ENCODE results near the gene LUC7L3.
"Not testable (repeated sequence)": the region's sequence is repeated elsewhere in the genome, so short reads cannot be mapped to it uniquely, and the experiment has no call there.

The LUC7L3 gene

DNA sequence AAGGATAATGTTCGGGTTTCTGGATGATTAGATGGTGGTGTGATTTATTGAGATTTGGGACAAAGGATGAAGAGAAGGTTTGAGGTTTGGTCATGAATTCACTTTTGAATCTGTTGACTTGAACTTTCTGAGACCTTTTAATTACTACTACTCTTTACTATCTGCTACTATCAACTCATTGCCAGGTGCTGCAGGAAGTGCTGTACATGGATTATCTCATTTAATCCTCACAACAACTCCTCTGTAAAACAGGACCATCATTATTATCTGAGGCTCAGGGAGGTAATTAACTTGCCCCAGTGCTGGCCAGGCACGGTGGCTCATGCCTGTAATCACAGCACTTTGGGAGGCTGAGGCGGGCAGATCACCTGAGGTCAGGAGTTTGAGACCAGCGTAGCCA lies 8.8 kb upstream of the LUC7L3 start:
- no peak for DNase-seq

DNA sequence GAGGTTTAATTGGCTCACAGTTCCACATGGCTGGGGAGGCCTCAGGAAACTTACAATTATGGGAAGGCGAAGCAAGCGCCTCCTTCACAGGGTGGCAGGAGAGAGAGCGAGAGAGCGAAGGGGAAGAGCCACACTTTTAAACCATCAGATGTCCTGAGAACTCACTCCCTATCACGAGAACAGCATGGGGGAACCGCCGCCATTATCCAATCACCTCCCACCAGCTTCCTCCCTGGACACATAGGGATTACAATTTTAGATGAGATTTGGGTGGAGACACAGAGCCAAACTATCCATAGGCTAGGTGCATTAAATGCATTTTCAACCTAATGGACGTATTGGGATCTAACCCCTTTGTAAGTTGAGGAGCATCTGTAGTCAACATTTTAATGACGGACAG lies 6.8 kb upstream of the LUC7L3 start:
- no peak for DNase-seq

DNA sequence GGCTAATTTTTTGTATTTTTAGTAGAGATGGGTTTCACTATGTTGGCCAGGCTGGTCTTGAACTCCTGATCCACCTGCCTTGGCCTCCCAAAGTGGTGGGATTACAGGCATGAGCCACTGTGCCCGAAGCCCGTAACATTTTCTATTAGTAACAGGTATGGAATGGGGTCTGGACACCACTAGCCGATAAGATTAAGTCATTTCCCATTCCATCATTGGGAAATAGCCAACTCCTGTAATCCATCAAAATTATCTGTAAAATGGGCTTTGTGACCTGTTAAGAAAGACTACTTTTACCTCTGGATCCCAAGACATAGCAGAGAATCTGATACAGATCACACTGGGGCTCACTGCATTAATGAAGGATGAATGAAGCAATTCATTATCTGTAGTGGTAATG lies 3.9 kb upstream of the LUC7L3 start:
- no peak for DNase-seq

- no peak for DNase-seq
Observed at GRCh38 chr17:50719924-50720794, 756 bp downstream of the LUC7L3 start.

DNA sequence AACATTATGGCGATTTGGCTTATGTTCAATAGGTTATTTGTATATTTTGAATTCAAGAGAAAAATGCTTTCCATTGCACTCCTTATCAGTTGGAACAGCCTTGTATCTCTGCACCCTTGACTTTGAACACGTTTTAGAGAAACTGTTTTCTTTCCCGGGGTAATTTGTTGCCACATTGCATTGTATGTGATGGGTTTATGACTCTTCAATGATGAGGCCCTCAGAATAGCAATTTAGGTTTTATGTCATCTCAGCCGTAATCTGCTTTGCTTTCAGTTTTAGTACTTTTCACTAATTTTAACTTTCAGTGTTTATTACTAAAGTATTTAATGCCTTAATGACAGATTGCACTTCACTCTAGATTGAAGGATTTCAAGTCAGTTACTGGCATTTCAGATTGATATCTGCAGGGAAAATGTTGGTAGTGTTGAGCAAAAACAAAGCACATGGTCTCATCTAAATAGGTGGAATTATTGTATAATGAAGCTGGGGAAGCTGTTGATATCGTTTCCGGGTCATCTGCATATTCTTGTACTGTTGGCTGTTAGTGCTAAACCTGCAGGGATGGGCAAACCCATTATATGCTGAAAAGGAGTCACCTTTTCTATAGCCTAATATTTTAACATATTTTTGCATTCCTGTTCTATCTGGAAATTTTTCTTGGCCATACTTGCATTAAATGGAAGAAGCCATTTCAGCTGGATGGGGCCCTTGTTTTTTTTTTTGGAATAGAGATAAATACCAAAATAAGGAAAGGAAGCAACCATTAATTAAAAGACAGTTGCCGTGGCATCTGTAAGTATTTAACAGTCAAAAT lies 2.0 kb downstream of the LUC7L3 start:
- DNase-seq = no peak

- DNase-seq = no peak
Observed at GRCh38 chr17:50722746-50723145, 3.3 kb downstream of the LUC7L3 start.

- DNase-seq = not testable (repeated sequence)
Observed at GRCh38 chr17:50724622-50725021, 5.2 kb downstream of the LUC7L3 start.

DNA sequence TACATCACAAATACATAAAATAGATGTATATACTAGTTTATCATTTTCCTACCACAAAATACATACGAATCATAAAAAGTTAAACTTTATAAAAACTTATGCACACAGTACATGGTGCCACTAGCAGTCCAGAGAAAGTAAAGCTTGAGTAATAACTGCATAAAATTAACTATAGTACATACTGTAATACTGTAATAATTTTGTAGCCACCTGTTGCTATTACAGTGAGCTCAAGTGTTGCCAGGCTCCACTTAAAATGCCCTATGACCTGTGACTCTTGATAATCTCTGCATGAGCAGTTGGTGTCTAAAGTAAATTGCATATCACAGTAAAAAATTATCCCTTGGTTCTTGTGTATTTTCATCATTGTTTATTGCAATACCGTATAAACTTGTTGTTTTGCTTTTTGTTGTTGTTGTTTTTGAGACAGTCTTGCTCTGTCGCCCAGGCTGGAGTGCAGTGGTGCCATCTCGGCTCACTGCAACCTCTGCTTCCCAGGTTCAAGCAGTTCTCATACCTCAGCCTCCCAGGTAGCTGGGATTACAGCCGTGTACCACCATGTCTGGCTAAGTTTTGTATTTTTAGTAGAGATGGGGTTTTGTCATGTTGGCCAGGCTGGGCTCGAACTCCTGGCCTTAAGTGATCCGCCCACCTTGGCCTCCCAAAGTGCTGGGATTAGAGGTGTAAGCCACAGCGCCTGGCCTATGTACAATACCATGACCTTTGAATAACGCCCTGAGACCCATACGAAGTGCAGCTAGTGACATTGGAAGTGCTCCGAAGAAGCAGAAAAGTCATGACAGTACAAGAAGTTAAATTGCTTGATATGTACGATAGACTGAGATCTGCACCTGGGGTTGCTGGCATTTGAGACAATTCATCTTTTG lies 6.6 kb downstream of the LUC7L3 start:
- no peak for DNase-seq

- no peak for DNase-seq
Observed at GRCh38 chr17:50728112-50728429, 8.7 kb downstream of the LUC7L3 start.

GRCh38 chr17:50728881-50729765 lies 9.7 kb downstream of the LUC7L3 start:
- no peak for DNase-seq

DNA sequence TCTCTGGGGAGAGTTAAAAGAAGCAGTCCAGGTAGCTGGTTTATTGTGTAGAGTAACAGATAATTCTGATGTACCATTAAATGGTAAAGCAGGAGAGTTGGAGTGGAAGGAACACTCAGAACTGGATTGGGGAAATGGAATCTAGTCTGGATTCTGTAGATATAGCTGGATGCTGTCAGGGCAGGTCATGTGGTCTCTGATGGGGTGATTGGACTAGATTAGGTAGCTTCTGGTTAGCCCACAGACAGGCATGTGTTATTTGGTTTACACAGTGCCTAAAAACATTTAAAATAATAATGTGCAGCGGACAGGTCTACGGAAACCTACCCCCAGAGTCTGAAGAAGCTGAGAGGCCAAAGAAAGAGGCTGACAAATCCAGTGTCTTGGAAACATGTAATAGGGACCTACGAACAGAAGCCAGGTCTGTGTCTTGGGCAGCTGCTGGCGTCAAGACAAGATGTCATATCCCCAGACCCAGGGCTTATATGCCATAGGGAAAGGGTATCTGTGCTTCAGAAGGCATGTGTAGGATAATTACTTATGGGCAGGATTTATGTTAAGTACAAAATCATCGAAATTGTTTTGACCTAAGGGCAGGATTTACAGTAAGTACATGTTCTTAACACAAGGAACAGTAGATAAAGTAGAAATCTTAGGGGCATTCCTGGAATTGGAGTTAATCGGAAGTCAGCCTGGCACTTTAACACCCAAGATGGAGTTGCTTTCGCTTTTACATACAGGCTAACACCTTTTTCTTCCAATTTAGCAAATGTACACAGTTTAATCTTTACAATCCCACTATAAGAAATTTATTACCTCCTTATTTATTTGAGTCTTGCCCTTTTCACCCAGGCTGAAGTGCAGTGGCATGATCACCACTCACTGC lies 12.4 kb downstream of the LUC7L3 start:
- DNase-seq = no peak

GRCh38 chr17:50735287-50735686 lies 15.9 kb downstream of the LUC7L3 start:
- no peak for DNase-seq

GRCh38 chr17:50737118-50737698 lies 17.8 kb downstream of the LUC7L3 start:
- DNase-seq = no peak

DNA sequence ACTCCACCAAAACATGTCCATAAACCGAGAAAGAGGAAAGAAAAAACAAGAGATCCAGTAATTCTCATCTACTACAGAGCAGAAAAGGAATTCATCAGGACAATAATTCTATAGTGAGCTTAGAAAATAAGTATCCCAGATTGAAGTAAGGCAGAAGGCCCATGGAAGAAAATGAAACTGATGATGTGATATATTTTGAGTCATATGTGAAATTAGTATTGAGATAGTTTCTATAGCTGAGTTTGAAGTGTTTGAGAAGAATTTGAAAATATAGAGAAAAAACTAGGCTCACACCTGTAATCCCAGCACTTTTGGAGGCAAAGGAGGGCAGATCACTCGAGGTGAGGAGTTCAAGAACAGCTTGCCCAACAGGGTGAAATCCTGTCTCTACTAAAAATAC lies 19.7 kb downstream of the LUC7L3 start:
- no peak for DNase-seq

- no peak for DNase-seq
Observed at GRCh38 chr17:50745631-50746030, 26.2 kb downstream of the LUC7L3 start.

DNA sequence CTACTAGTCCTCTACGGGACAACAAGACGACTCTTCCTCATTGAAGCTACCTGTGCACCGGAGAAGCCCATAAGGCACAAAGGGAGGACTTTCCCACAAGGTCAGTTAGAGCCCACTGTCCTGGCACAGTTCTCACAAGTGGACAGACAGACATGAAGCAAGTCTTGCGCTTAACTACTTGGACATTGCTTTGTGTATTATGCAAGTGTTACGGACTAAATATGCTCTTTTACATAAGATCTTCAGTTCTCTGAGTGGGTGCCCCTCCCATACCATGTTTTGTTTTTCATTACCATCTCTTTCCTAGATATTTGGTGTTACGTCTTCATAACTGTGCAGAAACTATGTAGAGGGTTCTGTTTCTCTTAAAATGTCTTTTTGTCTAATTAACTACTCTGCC lies 29.8 kb downstream of the LUC7L3 start:
- DNase-seq = no peak

DNA sequence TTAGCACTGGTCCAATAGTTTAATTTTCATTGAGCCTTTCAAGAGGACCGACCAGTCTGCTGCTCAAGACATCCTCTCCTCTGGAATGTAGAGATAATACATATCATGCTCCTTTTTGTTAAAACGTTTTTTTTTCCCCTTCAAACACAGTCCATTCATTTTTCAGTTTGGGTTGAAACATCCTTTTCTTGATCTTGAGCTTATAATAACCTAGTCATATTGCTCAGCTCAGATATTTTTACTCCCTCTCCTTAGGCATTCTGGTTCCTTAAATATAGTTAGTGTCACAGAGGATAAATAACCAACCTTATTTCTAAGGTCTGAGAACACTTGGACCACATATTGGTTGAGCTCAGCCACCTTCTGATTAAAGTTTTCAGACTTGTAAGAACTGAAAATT lies 35.1 kb downstream of the LUC7L3 start:
- DNase-seq = no peak

GRCh38 chr17:50758524-50758923 lies 39.1 kb downstream of the LUC7L3 start:
- DNase-seq = no peak

DNA sequence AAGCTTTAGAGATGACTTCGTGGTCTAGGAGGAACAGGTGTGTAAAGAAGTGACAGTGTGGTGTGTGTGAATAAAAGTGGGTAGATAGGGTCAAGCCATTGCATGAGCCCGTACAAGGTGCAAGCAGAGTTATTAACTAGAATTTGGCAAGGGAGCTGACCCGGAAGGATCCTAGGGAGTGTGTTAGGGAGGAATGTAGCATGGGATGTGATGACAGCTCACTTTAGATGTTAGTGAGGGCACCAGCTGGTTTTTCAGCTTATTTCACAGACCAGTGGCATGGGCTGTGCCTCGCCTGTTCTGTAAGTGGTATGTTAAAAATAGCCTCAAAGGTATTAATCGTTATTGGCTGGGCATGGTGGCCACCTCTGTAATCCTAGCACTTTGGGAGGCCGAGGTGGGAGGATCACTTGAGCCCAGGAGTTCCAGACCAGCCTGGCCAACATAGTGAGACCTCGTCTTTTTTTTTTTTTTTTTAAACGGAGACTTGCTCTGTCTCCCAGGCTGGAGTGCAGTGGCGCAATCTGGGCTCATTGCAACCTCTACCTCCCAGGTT lies 39.7 kb downstream of the LUC7L3 start:
- DNase-seq = no peak

GRCh38 chr17:50762177-50762576 lies 42.8 kb downstream of the LUC7L3 start:
- no peak for DNase-seq
